Stimulated activated naive B cell treated with anti-CD40 and anti-IgM and Interleukin-4, amounts not matched to agents 10 μg/mL and 1 μg/mL and 100 μg/mL, for 72 hours (primary cell): ENCODE results near the gene CRADD.
"Not testable (repeated sequence)": the region's sequence is repeated elsewhere in the genome, so short reads cannot be mapped to it uniquely, and the experiment has no call there.

Experiments
- ATAC-seq, 2 donors: fragments of 150-1000 bp; cut with Tn5 transposase; replicated peaks; 2 replicates each; pipeline ENCODE4 v1.10.0; 2021; ENCODE audit warnings: moderate library complexity in 1 of 2
- DNase-seq: peaks from one replicate; pipeline ENCODE4 v3.0.0; 2021
- H3K27ac Mint-ChIP-seq: one replicate; pipeline ENCODE4 v1.8.0; 2022; ENCODE audit warnings: mild to moderate bottlenecking, mixed read lengths
- H3K27me3 Mint-ChIP-seq, 2 donors: one replicate each; pipeline ENCODE4 v1.8.0; 2022; ENCODE audit warnings: mixed read lengths in 2 of 2
- H3K36me3 Mint-ChIP-seq, 2 donors: one replicate each; pipeline ENCODE4 v1.8.0; 2022; ENCODE audit warnings: mixed read lengths in 2 of 2, mild to moderate bottlenecking in 1 of 2
- H3K4me1 Mint-ChIP-seq, 2 donors: one replicate each; pipeline ENCODE4 v1.8.0; 2022; ENCODE audit warnings: mixed read lengths in 2 of 2, mild to moderate bottlenecking in 1 of 2
- H3K4me3 Mint-ChIP-seq, 2 donors: one replicate each; pipeline ENCODE4 v1.8.0; 2022; ENCODE audit warnings: mild to moderate bottlenecking in 2 of 2, mixed read lengths in 2 of 2, moderate library complexity in 1 of 2
- H3K9me3 Mint-ChIP-seq, 2 donors: one replicate each; pipeline ENCODE4 v1.8.0; 2022; ENCODE audit warnings: mixed read lengths in 2 of 2, mild to moderate bottlenecking in 1 of 2

CRADD gene

DNA sequence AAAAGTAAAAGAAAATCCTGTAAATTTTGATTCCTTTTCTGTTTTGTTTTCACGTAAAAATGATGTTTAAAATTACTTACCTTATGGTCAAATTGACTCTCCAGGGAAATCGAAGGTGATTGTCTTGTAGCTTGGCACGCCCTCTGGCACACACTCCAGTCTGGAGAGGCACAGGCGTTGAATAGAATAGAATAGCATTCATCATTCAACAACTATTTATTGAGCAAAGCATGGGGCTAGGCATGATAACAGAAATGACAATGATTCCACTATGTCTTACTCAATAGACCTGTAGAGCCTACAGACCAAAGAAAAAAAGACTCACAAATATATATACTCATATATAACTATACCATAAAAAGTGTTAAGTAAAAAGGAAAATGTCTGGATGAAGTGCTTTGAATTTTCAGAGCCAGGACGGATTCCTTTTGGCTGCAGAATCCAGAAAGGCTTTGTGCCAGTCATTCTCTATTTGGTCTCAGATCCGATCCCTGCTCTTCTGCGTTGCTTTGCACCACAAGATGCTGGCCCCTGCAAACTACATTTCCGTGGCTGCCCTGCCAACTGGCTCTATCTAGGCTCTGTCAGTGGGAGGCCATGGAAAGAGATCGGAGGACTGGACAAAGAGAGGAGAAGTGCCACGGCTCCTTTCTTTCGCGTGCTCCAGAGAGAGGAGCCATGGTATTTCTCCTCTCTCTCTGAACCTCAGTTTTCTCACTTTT is 231.8 kb downstream of the CRADD start:
- H3K9me3 Mint-ChIP-seq = no peaks in the 10 kb centered on the region
- peaks cover 0 to 6% of the 10 kb centered on the region in 2 donors for H3K4me1 Mint-ChIP-seq
- no peak overlapping the region for H3K27ac Mint-ChIP-seq
- no peaks in the 10 kb centered on the region for H3K27me3 Mint-ChIP-seq
- H3K36me3 Mint-ChIP-seq = peaks cover 0 to 2% of the 10 kb centered on the region in 2 donors
- ATAC-seq (no peak), DNase-seq (no peak)
- H3K4me3 Mint-ChIP-seq = no peak overlapping the region

DNA sequence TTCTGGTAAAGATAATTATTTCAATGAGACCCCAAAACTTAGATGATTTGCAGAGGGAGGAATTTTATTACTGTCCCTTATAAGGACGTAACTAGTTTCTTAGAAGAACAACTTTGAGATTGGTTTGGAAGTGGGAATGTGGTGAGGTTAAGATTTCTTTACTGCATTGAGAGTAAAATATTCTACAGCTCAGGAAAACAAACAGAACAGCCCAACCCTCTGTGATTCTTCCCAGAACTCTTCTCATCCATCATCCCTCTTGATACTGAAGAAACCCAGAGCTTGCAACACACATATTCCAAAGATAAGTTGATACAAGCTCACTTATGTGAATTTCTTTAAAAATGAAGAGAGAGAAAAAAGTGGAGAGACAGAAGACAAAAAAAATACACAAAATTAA is 234.2 kb downstream of the CRADD start:
- Mint-ChIP-seq H3K27ac (no peak overlapping the region), H3K36me3 (peaks cover 0 to 2% of the 10 kb centered on the region in 2 donors), H3K4me3 (no peak overlapping the region), H3K4me1 (peaks cover 0 to 6% of the 10 kb centered on the region in 2 donors), H3K27me3 (no peaks in the 10 kb centered on the region), H3K9me3 (no peaks in the 10 kb centered on the region)
- DNase-seq = no peak
- no peak for ATAC-seq

DNA sequence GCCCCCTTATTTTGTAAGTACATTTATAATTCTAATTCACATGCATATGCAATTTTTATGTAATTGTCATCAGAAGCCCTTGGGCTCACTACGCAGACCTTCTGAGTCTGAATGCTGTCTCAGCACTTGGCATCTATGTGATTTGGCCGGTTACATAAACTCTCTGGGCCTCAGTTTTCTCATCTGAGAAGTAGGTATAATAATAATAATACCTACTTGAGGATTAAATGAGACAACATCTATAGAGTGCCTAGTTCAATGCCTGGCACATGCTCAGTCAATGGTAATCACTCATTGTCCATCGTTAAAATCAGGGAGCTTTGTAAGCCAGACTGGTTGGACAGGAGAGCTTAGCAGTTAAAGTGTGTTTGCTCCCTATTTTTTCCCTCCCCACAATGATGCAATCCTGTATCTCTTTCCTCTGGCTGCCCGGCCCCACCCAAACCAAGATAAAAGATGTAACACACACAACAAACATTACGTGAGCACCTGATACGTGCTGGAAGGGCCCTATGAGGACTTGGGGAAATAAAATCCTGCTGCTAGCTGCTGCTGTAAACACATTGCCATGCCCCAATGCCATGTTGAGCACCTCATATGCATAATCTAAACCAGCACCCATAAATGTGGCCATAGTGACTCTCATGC is 235.0 kb downstream of the CRADD start:
- ATAC-seq (no peak), DNase-seq (no peak)
- Mint-ChIP-seq H3K9me3 (no peaks in the 10 kb centered on the region), H3K27me3 (no peaks in the 10 kb centered on the region), H3K4me3 (no peak overlapping the region), H3K27ac (no peak overlapping the region), H3K36me3 (peaks cover 0 to under 1% of the 10 kb centered on the region in 2 donors), H3K4me1 (peaks cover 0 to 2% of the 10 kb centered on the region in 2 donors)

DNA sequence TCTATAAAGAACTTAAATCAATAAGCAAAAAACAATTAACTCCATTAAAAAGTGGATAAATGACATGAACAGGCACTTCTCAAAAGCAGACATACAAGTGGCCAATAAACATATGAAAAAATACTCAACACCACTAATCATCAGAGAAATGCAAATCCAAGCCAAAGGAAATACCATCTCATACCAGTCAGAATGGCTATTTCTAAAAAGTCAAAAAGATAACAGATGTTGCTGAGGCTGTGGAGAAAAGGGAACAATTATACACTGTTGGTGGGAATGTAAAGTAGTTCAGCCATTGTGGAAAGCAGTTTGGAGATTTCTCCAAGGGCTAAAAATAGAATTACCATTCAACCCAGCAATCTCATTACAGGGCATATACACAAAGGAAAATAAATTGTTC is 236.7 kb downstream of the CRADD start:
- H3K9me3 Mint-ChIP-seq = peaks cover 0 to 1% of the 10 kb centered on the region in 2 donors
- H3K4me3 Mint-ChIP-seq = no peak overlapping the region
- no peaks in the 10 kb centered on the region for H3K36me3 Mint-ChIP-seq
- H3K27ac Mint-ChIP-seq = no peak overlapping the region
- no peak for ATAC-seq
- no peaks in the 10 kb centered on the region for H3K27me3 Mint-ChIP-seq
- H3K4me1 Mint-ChIP-seq = no peaks in the 10 kb centered on the region
- DNase-seq = no peak

DNA sequence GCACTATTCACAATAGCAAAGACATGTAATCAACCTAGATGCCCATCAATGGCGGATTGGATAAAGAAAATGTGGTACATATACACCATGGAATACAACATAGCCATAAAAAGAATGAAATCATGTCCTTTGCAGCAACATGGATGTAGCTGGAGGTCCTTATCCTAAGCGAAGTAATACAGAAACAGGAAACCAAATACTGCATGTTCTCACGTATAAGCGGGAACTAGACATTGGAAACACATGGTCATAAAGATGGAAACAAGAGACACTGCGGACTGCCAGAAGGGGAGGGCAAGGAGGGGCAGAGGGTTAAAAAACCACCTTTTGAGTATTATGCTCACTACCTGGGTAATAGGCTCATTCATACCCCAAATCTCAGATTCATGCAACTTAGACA is 237.1 kb downstream of the CRADD start:
- no peak overlapping the region for H3K4me3 Mint-ChIP-seq

DNA sequence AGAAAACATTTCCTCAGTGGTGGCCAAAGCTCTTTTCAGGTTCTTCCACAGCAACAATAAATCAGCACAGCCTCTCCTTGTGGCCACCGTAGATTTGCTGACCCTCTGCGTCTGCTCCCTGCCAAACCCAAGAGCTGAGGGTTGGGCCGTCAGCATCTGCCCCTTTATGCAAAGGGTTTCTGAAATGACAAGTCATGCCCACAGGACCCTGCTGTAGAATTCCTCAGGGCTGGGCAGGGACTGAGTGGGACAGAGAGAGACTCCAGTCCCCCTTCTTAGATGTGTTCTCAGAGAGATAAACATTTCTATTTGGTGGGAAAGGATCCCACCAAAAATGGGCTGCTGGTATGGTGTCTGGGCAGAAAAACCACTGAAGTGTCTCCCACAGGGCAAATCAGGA is 238.2 kb downstream of the CRADD start:
- no peak for ATAC-seq
- H3K36me3 Mint-ChIP-seq = no peaks in the 10 kb centered on the region
- no peak overlapping the region for H3K27ac Mint-ChIP-seq
- no peaks in the 10 kb centered on the region for H3K27me3 Mint-ChIP-seq
- H3K4me1 Mint-ChIP-seq = no peaks in the 10 kb centered on the region
- H3K4me3 Mint-ChIP-seq = no peak overlapping the region
- DNase-seq = no peak
- peaks cover 0 to 1% of the 10 kb centered on the region in 2 donors for H3K9me3 Mint-ChIP-seq

More for the DNA sequence above, 237.1 kb downstream of the CRADD start:
- H3K9me3 Mint-ChIP-seq = peaks cover 0 to 1% of the 10 kb centered on the region in 2 donors
- no peak overlapping the region for H3K27ac Mint-ChIP-seq
- no peaks in the 10 kb centered on the region for H3K27me3 Mint-ChIP-seq
- no peak for DNase-seq
- H3K4me1 Mint-ChIP-seq = no peaks in the 10 kb centered on the region
- H3K36me3 Mint-ChIP-seq = no peaks in the 10 kb centered on the region
- no peak for ATAC-seq

DNA sequence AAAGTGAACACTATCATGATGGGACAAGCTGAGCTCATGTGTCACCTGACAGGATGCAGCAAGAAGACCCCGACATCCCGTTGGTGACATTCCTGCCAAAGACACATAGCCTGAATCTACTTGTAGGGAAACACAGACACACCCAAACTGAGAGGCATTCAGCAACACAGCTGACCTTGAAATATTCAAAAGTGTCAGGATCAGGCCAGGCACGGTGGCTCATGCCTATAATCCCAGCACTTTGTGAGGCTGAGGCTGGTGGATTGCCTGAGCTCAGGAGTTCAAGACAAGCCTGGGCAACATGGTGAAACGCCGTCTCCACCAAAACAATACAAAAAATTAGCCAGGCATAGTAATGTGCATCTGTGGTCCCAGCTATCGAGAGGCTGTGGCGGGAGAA is 239.2 kb downstream of the CRADD start:
- H3K9me3 Mint-ChIP-seq = peaks cover 0 to 1% of the 10 kb centered on the region in 2 donors
- no peak for ATAC-seq
- no peaks in the 10 kb centered on the region for H3K4me1 Mint-ChIP-seq
- H3K27ac Mint-ChIP-seq = no peak overlapping the region
- H3K36me3 Mint-ChIP-seq = no peaks in the 10 kb centered on the region
- H3K27me3 Mint-ChIP-seq = no peaks in the 10 kb centered on the region
- no peak overlapping the region for H3K4me3 Mint-ChIP-seq
- DNase-seq = no peak

DNA sequence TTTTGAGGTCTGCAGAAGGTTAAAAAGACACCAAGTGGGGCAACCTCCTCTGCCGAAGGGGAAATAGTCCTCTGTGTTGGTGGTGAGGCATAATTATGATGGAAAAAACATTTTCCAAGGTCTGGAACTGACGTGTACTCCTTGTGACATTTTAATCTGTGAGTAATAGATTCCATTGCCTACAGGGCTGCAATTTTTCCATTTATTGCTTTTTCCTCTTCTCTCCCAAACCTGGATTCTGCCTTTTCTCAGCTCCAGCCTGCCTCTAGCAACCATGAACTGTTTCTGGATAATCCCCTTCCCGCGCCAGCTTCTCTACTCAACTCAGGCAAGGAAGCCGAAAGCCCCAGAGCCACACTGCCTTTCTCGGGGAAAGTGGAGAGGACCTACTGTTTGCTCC is 241.1 kb downstream of the CRADD start:
- no peak overlapping the region for H3K4me3 Mint-ChIP-seq
- peaks cover 0 to 1% of the 10 kb centered on the region in 2 donors for H3K9me3 Mint-ChIP-seq
- H3K36me3 Mint-ChIP-seq = no peaks in the 10 kb centered on the region
- H3K27me3 Mint-ChIP-seq = no peaks in the 10 kb centered on the region
- DNase-seq = no peak
- no peaks in the 10 kb centered on the region for H3K4me1 Mint-ChIP-seq
- no peak overlapping the region for H3K27ac Mint-ChIP-seq
- no peak for ATAC-seq

DNA sequence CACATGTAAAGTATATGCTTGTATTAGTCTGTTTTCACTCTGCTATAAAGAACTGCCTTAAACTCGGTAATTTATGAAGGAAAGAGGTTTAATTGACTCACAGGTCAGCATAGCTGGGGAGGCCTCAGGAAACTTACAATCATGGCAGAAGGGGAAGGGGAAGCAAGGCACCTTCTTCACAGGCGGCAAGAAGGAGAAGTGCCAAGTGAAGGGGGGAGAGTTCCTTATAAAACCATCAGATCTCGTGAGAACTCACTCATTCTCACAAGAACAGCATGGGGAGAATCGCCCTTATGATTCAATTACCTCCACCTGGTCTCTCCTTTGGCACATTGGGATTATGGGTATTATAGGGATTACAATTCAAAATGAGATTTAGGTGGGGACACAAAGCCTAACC is 241.7 kb downstream of the CRADD start:
- ATAC-seq (no peak), DNase-seq (no peak)
- peaks cover 0 to 1% of the 10 kb centered on the region in 2 donors for H3K9me3 Mint-ChIP-seq
- H3K27ac Mint-ChIP-seq = no peak overlapping the region
- no peaks in the 10 kb centered on the region for H3K4me1 Mint-ChIP-seq
- no peak overlapping the region for H3K4me3 Mint-ChIP-seq
- no peaks in the 10 kb centered on the region for H3K27me3 Mint-ChIP-seq
- no peaks in the 10 kb centered on the region for H3K36me3 Mint-ChIP-seq

DNA sequence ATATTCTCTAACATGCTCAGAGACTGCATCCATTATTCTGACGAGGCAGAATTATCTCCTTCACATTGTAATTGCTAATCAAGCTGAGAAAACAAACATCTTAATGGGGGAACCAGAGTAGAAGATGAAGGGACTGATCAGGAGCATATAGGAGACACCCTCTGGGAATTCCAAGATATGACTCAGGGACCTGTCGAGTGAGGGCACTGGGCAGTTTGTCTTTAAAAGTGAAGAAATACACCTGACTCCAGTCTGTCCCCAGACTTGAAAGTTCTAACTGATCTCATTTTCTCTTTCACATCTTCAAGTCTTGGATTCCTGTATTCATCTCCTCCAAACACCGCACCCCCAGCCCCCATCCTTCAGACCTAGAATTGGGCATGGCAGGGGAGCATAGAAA is 244.3 kb downstream of the CRADD start:
- H3K27ac Mint-ChIP-seq = no peak overlapping the region

DNA sequence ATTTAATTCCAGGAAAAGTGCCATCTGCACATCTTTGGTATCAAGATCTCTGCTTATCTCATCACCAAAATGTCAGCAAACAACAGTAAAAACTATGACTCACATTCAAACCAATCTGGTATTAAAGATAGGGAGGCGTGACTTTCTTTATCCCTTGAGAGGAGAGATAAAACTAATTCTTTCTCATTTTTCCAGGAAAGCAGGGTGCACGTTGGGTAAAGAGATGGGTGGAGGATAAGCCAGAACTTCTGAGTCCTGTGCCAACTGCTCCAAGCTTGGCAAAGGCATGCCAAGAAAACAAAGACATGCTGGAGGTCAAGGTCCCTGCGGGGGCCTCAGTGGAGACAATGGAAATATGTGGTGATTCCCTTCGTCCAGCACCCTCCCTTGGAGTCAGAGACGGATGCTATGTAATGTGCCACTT is 245.4 kb downstream of the CRADD start:
- Mint-ChIP-seq H3K27me3 (no peaks in the 10 kb centered on the region), H3K27ac (no peak overlapping the region), H3K4me3 (no peak overlapping the region), H3K9me3 (peaks cover 9 to 10% of the 10 kb centered on the region in 2 donors), H3K36me3 (peaks cover 0 to 4% of the 10 kb centered on the region in 2 donors), H3K4me1 (no peaks in the 10 kb centered on the region)
- DNase-seq (no peak), ATAC-seq (no peak)

More for the DNA sequence above, 244.3 kb downstream of the CRADD start:
- Mint-ChIP-seq H3K4me3 (no peak overlapping the region), H3K27me3 (no peaks in the 10 kb centered on the region), H3K4me1 (no peaks in the 10 kb centered on the region), H3K9me3 (peaks cover 9 to 10% of the 10 kb centered on the region in 2 donors), H3K36me3 (peaks cover 0 to 4% of the 10 kb centered on the region in 2 donors)
- ATAC-seq (no peak), DNase-seq (no peak)

DNA sequence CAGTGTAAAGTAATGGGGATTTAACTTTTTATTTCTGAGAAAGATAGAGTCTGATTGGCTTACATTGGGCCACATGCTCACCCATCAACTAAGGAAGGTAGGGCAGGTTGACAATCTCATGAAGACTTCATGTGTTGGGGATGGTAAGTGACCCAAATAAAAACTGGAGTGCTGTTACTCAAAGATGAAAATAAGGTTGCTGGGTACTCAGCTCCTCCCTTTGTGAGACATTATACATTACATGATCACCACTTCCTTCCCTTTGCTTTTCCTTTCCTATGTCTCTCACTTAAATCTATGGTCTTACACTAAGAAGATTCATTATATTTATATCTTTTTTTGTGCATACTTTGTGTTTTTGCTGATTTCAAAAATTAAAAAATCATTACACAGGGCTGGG is 247.2 kb downstream of the CRADD start:
- no peak overlapping the region for H3K4me3 Mint-ChIP-seq
- DNase-seq (no peak), ATAC-seq (no peak)
- H3K27ac Mint-ChIP-seq = no peak overlapping the region
- H3K4me1 Mint-ChIP-seq = no peaks in the 10 kb centered on the region
- H3K9me3 Mint-ChIP-seq = peaks cover 10% of the 10 kb centered on the region in 2 donors
- H3K36me3 Mint-ChIP-seq = peaks cover 0 to 4% of the 10 kb centered on the region in 2 donors
- H3K27me3 Mint-ChIP-seq = no peaks in the 10 kb centered on the region

DNA sequence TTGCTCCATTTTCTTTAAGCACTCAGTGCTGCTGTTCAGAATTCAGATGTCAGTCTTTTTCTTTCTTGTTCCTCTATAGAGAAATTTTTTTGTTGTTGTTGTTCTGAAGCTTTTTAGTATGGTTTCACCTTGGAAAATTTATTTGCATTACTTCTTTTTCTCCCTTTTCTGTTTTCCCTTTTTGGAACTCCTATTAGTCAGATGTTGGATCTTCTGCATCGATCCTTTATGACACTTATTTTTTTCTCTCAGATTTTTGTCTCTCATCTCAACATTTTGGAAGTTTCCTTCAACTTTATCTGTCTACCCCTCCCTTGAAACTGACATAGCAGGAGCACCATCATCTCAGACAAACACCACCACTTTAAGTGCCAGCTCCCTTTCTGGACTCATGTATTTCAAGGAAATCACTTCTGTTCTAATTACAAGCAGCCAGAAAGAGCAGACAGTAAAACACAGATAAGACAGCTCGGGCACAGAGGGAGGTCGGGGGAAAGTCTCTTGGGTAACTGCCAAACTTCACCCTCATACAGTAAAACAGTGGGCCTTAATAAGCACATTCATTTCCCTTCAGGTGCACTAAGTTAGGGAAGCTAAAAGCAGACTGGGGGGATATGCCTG is 248.5 kb downstream of the CRADD start:
- no peaks in the 10 kb centered on the region for H3K27me3 Mint-ChIP-seq
- H3K27ac Mint-ChIP-seq = no peak overlapping the region
- H3K4me3 Mint-ChIP-seq = no peak overlapping the region
- DNase-seq (no peak), ATAC-seq (no peak)
- H3K9me3 Mint-ChIP-seq = peaks cover 10% of the 10 kb centered on the region in 2 donors
- peaks cover 0 to 4% of the 10 kb centered on the region in 2 donors for H3K36me3 Mint-ChIP-seq
- no peaks in the 10 kb centered on the region for H3K4me1 Mint-ChIP-seq

DNA sequence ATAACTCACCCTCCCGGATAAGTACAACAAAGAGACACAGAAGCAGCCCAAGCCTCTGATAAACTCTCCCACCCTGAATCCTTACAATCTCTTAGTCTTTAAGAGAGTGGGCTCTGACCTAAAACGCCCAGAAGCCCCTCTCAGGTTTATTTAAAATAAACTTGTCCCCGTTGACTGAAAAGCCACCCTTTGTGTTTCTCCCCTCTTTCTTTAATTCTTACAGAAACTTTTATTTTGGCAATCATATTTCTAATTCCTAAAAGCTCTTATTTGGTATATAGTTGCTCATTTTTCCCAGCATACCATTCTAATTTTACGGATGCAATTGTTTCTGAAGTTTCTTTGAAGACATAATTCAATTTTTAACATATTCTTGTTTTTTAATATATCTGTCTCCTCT is 249.1 kb downstream of the CRADD start:
- Mint-ChIP-seq H3K27ac (no peak overlapping the region), H3K4me1 (no peaks in the 10 kb centered on the region), H3K36me3 (peaks cover 0 to 4% of the 10 kb centered on the region in 2 donors), H3K4me3 (no peak overlapping the region), H3K9me3 (peaks cover 10% of the 10 kb centered on the region in 2 donors), H3K27me3 (no peaks in the 10 kb centered on the region)
- no peak for ATAC-seq
- DNase-seq = no peak

DNA sequence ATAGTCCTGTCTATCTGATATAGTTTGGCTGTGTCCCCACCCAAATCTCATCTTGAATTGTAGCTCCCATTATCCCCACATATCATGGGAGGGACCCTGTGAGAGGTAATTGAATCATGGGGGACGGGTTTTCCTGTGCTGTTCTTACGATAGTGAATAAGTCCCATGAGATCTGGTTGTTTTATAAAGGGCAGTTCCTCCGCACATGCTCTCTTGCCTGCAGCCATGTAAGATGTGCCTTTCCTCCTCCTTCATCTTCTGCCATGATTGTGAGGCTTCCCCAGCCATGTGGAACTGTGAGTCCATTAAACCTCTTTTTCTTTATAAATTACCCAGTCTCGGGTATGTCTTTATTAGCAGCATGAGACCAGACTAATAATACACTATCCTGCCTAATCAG is 251.9 kb downstream of the CRADD start:
- ATAC-seq, H3K4me1 Mint-ChIP-seq: not testable (repeated sequence)

More for the DNA sequence above, 251.9 kb downstream of the CRADD start:
- H3K27ac Mint-ChIP-seq, H3K27me3 Mint-ChIP-seq, DNase-seq, H3K36me3 Mint-ChIP-seq, H3K4me3 Mint-ChIP-seq: not testable (repeated sequence)
- H3K9me3 Mint-ChIP-seq = peaks cover 10 to 12% of the 10 kb centered on the region in 2 donors
